Measurements from ENCODE around the gene MMP12.

GRCh38 chr11:102843489-102843888 lies 31.3 kb downstream of the MMP12 start, which contains the start of gene MMP3:
- no peak for TF ChIP-seq CTCF (IDR thresholded peaks at IDR 0.05)
- no peak for TF ChIP-seq POLR2A (IDR thresholded peaks at IDR 0.05)
